ENCODE measurements around the gene HIVEP3. TPM values are rescaled to one million over a fixed set of nuclear protein-coding genes. Genes with fewer than 3 reads are reported as not detected.

The HIVEP3 gene
- total RNA-seq, 2 donors from 2014 or later, result 8.0 to 27.6 TPM

- H3K4me1 Mint-ChIP-seq, result no peaks in the 10 kb centered on the region
- no peak overlapping the region for H3K27ac Mint-ChIP-seq
- peaks cover 11% of the 10 kb centered on the region for H3K27me3 Mint-ChIP-seq
- no peaks in the 10 kb centered on the region for H3K36me3 Mint-ChIP-seq (ENCODE audit: low read depth)
- no peak overlapping the region for H3K4me3 Mint-ChIP-seq
- no peaks in the 10 kb centered on the region for H3K9me3 Mint-ChIP-seq
- no peak for ATAC-seq (replicated peaks)
Measured at GRCh38 chr1:41465741-41466140, 453.0 kb downstream of the HIVEP3 start.

- no peaks in the 10 kb centered on the region for H3K4me1 Mint-ChIP-seq
- H3K9me3 Mint-ChIP-seq, result no peaks in the 10 kb centered on the region
- H3K27ac Mint-ChIP-seq, result no peak overlapping the region
- peaks cover 9% of the 10 kb centered on the region for H3K27me3 Mint-ChIP-seq
- ATAC-seq (replicated peaks), result no peak
- H3K36me3 Mint-ChIP-seq (ENCODE audit: low read depth), result no peaks in the 10 kb centered on the region
- H3K4me3 Mint-ChIP-seq, result no peak overlapping the region
Measured at GRCh38 chr1:41464885-41465284, 453.8 kb downstream of the HIVEP3 start.

- no peak overlapping the region for H3K27ac Mint-ChIP-seq
- peaks cover 9% of the 10 kb centered on the region for H3K27me3 Mint-ChIP-seq
- no peak for ATAC-seq (replicated peaks)
- H3K4me1 Mint-ChIP-seq, result no peaks in the 10 kb centered on the region
- H3K4me3 Mint-ChIP-seq, result no peak overlapping the region
- no peaks in the 10 kb centered on the region for H3K9me3 Mint-ChIP-seq
- no peaks in the 10 kb centered on the region for H3K36me3 Mint-ChIP-seq (ENCODE audit: low read depth)
Measured at GRCh38 chr1:41463516-41463915, 455.2 kb downstream of the HIVEP3 start.

GRCh38 chr1:41462680-41463004 lies 456.1 kb downstream of the HIVEP3 start:
- Mint-ChIP-seq H3K4me1 (no peaks in the 10 kb centered on the region), H3K27me3 (peaks cover 6% of the 10 kb centered on the region), H3K9me3 (no peaks in the 10 kb centered on the region), H3K36me3 (ENCODE audit: low read depth) (no peaks in the 10 kb centered on the region), H3K27ac (no peak overlapping the region), H3K4me3 (no peak overlapping the region)
- no peak for ATAC-seq (replicated peaks)

- no peaks in the 10 kb centered on the region for H3K9me3 Mint-ChIP-seq
- H3K27me3 Mint-ChIP-seq, result peaks cover 6% of the 10 kb centered on the region
- no peaks in the 10 kb centered on the region for H3K4me1 Mint-ChIP-seq
- no peak for ATAC-seq (replicated peaks)
- H3K27ac Mint-ChIP-seq, result no peak overlapping the region
- H3K36me3 Mint-ChIP-seq (ENCODE audit: low read depth), result no peaks in the 10 kb centered on the region
- no peak overlapping the region for H3K4me3 Mint-ChIP-seq
Measured at GRCh38 chr1:41461790-41462679, 456.7 kb downstream of the HIVEP3 start.

GRCh38 chr1:41456847-41457540 lies 461.7 kb downstream of the HIVEP3 start:
- Mint-ChIP-seq H3K4me3 (no peak overlapping the region), H3K36me3 (ENCODE audit: low read depth) (no peaks in the 10 kb centered on the region), H3K4me1 (no peaks in the 10 kb centered on the region), H3K9me3 (no peaks in the 10 kb centered on the region), H3K27ac (no peak overlapping the region), H3K27me3 (no peaks in the 10 kb centered on the region)
- no peak for ATAC-seq (replicated peaks)

Other genes starting within 250 kb of the HIVEP3 start
- not detected for gene GUCA2B, start 234.5 kb upstream of the HIVEP3 start, total RNA-seq
- not detected for gene GUCA2A, start 245.8 kb upstream of the HIVEP3 start, total RNA-seq